GM12892 (cell line): ENCODE measurements around the gene PSEN2.

ENCODE experiments used
- POLR2A ChIP-seq: IDR thresholded peaks from 2 replicates; pipeline ENCODE4 v1.6.1; 2011; ENCODE audit warnings: low read depth, low read length, control low read depth
- POLR2AphosphoS5 ChIP-seq: IDR thresholded peaks from 2 replicates; pipeline ENCODE4 v1.6.1; 2011; ENCODE audit warnings: low read depth, low read length, control low read depth
- TAF1 ChIP-seq: IDR thresholded peaks from 2 replicates; pipeline ENCODE4 v1.6.1; 2011; ENCODE audit warnings: low read depth, mild to moderate bottlenecking, control low read depth, low read length, borderline replicate concordance

DNA sequence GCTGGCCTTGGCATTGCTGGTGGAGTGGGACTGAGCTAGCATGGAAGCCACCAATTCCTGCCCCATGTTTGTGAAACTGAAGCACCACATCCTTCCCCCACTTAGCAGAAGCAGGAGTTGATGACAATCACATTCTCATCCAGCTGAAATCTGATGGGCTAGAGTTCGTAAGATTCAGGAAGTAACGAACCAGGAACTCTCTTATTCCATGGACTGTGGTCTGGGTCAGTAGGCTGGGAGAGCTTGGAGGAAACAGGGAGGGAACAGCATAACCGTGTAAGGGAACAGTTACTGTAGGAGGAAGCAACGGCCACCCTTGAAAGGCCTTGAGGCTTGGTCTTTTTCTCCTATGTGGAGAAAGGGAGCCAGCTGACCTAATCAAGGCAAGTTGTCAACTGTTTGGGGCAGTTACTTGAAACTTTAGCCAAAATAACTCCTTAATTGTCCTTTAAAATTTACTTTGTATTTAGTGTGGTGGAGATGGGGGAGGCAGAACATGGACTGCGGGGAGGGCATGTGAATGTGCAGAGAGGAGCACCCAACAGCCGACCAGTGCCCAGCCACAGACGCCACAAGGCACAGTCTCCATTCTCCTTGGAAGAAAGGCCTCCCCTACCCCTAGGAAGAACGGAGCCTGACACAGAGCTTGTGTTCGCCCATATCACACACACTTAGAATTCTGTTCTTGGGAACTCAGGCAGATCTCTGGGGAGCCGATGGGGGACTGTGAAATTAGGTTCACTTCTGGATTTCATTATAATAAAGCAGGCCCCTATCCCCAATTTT lies 67.7 kb downstream of the PSEN2 start:
- TF ChIP-seq POLR2A (no peak), POLR2AphosphoS5 (no peak), TAF1 (no peak)
